ENCODE measurements around the gene PRRG1. TPM values are rescaled to one million over a fixed set of nuclear protein-coding genes. Genes with fewer than 3 reads are reported as not detected.
A peak's percentile ranks its signal among the peaks of the same experiment; 100 is the strongest.

Gene PRRG1
- total and polyA plus RNA-seq, 2 donors, result 1.3 to 2.1 TPM

DNA sequence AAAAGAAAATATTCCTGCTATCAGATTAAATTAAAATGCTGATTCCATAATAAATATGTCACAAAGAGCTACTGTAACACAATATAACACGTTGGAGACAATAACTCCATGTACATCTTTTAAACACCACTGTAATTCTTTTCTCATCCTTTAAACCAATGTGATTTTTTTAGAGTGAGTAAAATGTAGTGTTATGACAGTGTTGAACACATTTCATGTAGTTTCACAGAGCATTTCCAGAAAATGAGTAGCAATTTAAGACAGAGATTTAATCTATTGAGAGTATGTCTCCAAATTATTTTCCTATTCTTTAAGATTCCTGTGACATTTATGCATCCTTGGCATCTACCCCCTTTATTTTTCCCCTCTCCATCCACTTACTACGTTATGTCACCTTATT is 17.1 kb upstream of the PRRG1 start:
- DNase-seq (ENCODE audit: low read depth in 6 of 9, low spot score in 9 of 9), result no peak

DNA sequence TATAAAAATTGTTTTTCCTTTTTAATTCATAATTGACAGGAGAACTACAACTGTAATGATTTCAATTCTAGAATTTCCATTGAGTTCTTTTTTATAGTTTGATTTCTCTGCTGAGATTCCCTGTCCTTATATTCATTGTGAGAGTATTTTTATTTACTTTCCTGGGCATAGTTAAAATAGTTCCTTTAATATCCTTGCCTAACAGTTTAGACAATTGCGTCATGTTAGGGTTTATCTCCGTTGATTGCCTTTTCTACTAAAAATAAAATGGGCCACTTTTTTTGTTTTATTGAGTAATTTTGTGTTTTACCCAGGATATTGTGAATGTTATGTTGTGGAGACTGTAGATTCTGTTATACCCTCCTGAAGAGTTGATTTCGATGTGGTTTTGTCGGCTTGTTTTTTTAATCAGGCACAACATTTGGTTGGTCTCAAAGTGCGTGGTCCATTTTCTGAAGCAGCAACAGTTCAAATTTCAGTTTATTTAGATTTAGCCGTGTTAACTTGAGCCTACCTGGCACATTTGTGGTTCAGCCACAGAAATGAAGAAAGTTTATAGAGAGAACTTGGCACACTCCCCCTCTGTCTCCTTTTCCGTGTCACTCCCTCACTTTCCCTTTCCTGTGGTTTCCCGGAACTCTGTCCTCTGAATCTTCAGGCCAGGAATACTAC is 16.0 kb upstream of the PRRG1 start:
- no peaks in the 10 kb centered on the region for H3K4me1 ChIP-seq (ENCODE audit: control insufficient read depth in 2 of 2, insufficient read depth in 2 of 2, low read length in 2 of 2)
- no peak overlapping the region for H3K27ac ChIP-seq (ENCODE audit: low read depth in 1 of 2, low read length in 1 of 2)
- 95% methylated on average over 8 of the region's 8 CpGs for WGBS
- H3K36me3 ChIP-seq (ENCODE audit: control insufficient read depth in 2 of 2, insufficient read depth in 2 of 2, low read length in 1 of 2), result no peaks in the 10 kb centered on the region
- no peak for DNase-seq (ENCODE audit: low read depth in 6 of 9, low spot score in 9 of 9)
- no peaks in the 10 kb centered on the region for H3K9me3 ChIP-seq (ENCODE audit: control insufficient read depth in 2 of 2, insufficient read depth in 1 of 2, low read length in 1 of 2)
- H3K27me3 ChIP-seq (ENCODE audit: control insufficient read depth in 2 of 2, insufficient read depth in 1 of 2, low read length in 1 of 2), result no peaks in the 10 kb centered on the region
- no peak overlapping the region for H3K4me3 ChIP-seq (ENCODE audit: low read length in 2 of 2)

More for the DNA sequence above, 17.1 kb upstream of the PRRG1 start:
- 80% methylated on average over 2 of the region's 2 CpGs for WGBS
- Histone ChIP-seq H3K36me3 (ENCODE audit: control insufficient read depth in 2 of 2, insufficient read depth in 2 of 2, low read length in 1 of 2) (no peaks in the 10 kb centered on the region), H3K27me3 (ENCODE audit: control insufficient read depth in 2 of 2, insufficient read depth in 1 of 2, low read length in 1 of 2) (no peaks in the 10 kb centered on the region), H3K4me1 (ENCODE audit: control insufficient read depth in 2 of 2, insufficient read depth in 2 of 2, low read length in 2 of 2) (no peaks in the 10 kb centered on the region), H3K4me3 (ENCODE audit: low read length in 2 of 2) (no peak overlapping the region), H3K9me3 (ENCODE audit: control insufficient read depth in 2 of 2, insufficient read depth in 1 of 2, low read length in 1 of 2) (no peaks in the 10 kb centered on the region), H3K27ac (ENCODE audit: low read depth in 1 of 2, low read length in 1 of 2) (no peak overlapping the region)

DNA sequence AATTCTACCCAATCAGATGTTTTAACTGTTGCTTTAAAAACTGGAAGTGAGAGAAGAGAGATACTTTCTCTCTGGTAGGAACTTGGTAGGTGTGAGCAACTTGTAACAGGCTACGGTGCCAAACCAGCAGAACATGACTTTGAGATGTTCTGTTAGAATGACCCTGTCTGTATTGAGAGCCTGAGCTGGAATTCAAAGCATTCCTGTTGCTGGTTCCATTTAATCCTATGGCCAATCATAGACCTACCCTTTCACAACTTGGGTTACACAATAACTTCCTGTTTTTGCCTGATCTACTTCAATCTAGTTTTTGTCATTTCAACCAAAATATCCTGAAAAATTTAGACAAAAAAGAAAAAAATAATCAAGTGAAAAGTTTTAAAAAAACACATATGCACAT is 1.7 kb upstream of the PRRG1 start:
- Histone ChIP-seq H3K4me1 (ENCODE audit: control insufficient read depth in 2 of 2, insufficient read depth in 2 of 2, low read length in 2 of 2) (no peaks in the 10 kb centered on the region), H3K27me3 (ENCODE audit: control insufficient read depth in 2 of 2, insufficient read depth in 1 of 2, low read length in 1 of 2) (peaks cover 0 to 26% of the 10 kb centered on the region in 2 donors), H3K27ac (ENCODE audit: low read depth in 1 of 2, low read length in 1 of 2) (no peak overlapping the region), H3K4me3 (ENCODE audit: low read length in 2 of 2) (no peak overlapping the region), H3K9me3 (ENCODE audit: control insufficient read depth in 2 of 2, insufficient read depth in 1 of 2, low read length in 1 of 2) (peaks cover 0 to 1% of the 10 kb centered on the region in 2 donors), H3K36me3 (ENCODE audit: control insufficient read depth in 2 of 2, insufficient read depth in 2 of 2, low read length in 1 of 2) (no peaks in the 10 kb centered on the region)
- no peak for DNase-seq (ENCODE audit: low read depth in 6 of 9, low spot score in 9 of 9)
- 85% methylated on average over 1 of the region's 1 CpG for WGBS

DNA sequence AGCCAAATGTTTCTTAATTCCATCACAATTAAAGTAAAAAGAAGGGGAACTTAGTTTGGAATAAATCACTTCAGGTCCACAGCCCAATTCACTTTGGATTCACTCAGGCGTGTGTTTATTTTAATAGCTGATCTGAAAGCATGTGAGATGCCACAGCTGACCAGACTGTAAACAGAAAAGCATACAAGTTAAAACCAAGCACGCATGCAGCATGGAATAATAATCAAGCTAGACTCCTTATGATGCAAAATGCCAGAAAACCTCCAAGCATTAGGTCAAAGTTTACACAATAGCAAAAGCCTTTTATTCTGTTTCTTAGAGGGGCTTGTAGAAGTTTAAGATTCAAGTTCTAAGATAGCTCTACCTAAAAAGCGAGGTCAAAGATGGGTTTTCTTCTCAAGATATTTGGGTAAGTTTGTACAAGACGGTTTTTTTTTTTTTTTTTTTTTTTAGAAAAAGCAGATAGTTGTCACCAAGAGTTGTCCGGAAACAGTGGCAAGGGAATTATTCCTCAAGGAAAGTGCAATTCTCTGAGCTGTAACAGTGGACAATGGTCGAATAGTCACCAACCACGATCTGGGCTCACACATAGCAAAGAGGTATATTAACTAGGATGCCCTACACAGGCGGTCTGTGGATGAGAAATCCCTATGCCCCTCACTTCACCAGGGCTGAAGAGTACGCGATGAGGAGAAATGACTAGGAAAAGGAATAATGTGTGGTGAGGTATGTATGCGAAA is 763 bp upstream of the PRRG1 start:
- no peaks in the 10 kb centered on the region for H3K4me1 ChIP-seq (ENCODE audit: control insufficient read depth in 2 of 2, insufficient read depth in 2 of 2, low read length in 2 of 2)
- no peaks in the 10 kb centered on the region for H3K36me3 ChIP-seq (ENCODE audit: control insufficient read depth in 2 of 2, insufficient read depth in 2 of 2, low read length in 1 of 2)
- 62% methylated on average over 11 of the region's 11 CpGs for WGBS
- H3K27ac ChIP-seq (ENCODE audit: low read depth in 1 of 2, low read length in 1 of 2), result peak overlapping the region in 1 of 2 donors; percentile 18
- no peak for DNase-seq (ENCODE audit: low read depth in 6 of 9, low spot score in 9 of 9)
- peaks cover 0 to 1% of the 10 kb centered on the region in 2 donors for H3K9me3 ChIP-seq (ENCODE audit: control insufficient read depth in 2 of 2, insufficient read depth in 1 of 2, low read length in 1 of 2)
- peaks cover 0 to 26% of the 10 kb centered on the region in 2 donors for H3K27me3 ChIP-seq (ENCODE audit: control insufficient read depth in 2 of 2, insufficient read depth in 1 of 2, low read length in 1 of 2)
- no peak overlapping the region for H3K4me3 ChIP-seq (ENCODE audit: low read length in 2 of 2)

DNA sequence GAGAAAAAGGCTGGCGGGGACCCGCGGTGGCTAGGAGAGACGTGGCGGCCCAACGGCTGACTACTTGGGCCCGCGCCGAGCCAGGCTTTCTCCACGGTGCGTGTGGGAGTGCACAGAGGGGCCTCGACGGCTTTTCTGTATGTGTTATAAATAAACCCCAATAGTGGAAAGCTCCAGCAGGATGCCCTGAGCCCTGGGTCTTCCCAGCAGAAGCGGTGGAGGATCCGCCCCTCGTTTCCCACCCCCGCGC is 268 bp upstream of the PRRG1 start:
- no peaks in the 10 kb centered on the region for H3K4me1 ChIP-seq (ENCODE audit: control insufficient read depth in 2 of 2, insufficient read depth in 2 of 2, low read length in 2 of 2)
- H3K27me3 ChIP-seq (ENCODE audit: control insufficient read depth in 2 of 2, insufficient read depth in 1 of 2, low read length in 1 of 2), result peaks cover 0 to 26% of the 10 kb centered on the region in 2 donors
- WGBS, result 5% methylated on average over 18 of the region's 18 CpGs
- no peak for DNase-seq (ENCODE audit: low read depth in 6 of 9, low spot score in 9 of 9)
- H3K36me3 ChIP-seq (ENCODE audit: control insufficient read depth in 2 of 2, insufficient read depth in 2 of 2, low read length in 1 of 2), result no peaks in the 10 kb centered on the region
- peak overlapping the region in 1 of 2 donors; percentile 25 for H3K4me3 ChIP-seq (ENCODE audit: low read length in 2 of 2)
- peak overlapping the region in 1 of 2 donors; percentile 18 for H3K27ac ChIP-seq (ENCODE audit: low read depth in 1 of 2, low read length in 1 of 2)
- peaks cover 0 to 1% of the 10 kb centered on the region in 2 donors for H3K9me3 ChIP-seq (ENCODE audit: control insufficient read depth in 2 of 2, insufficient read depth in 1 of 2, low read length in 1 of 2)

DNA sequence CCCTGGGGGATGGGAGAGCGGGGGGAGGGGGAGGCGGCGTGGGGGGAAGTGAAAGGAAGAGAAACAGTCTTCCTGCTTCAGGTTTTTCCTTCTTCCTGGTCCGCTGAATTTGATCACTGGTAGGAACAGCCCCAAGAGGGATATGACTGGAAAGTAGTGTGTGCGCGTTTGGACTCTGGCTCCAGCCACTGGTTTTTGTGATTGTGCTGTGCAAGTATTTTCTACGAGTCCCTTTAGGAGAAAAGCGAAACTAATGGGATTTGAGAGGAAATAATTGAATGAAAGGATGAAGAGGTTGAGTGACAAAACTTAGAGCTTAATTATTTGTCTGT is 836 bp downstream of the PRRG1 start:
- Histone ChIP-seq H3K36me3 (ENCODE audit: control insufficient read depth in 2 of 2, insufficient read depth in 2 of 2, low read length in 1 of 2) (no peaks in the 10 kb centered on the region), H3K9me3 (ENCODE audit: control insufficient read depth in 2 of 2, insufficient read depth in 1 of 2, low read length in 1 of 2) (peaks cover 0 to 1% of the 10 kb centered on the region in 2 donors), H3K27me3 (ENCODE audit: control insufficient read depth in 2 of 2, insufficient read depth in 1 of 2, low read length in 1 of 2) (peaks cover 0 to 26% of the 10 kb centered on the region in 2 donors), H3K27ac (ENCODE audit: low read depth in 1 of 2, low read length in 1 of 2) (no peak overlapping the region), H3K4me3 (ENCODE audit: low read length in 2 of 2) (peak overlapping the region in 1 of 2 donors; percentile 25), H3K4me1 (ENCODE audit: control insufficient read depth in 2 of 2, insufficient read depth in 2 of 2, low read length in 2 of 2) (no peaks in the 10 kb centered on the region)
- no peak for DNase-seq (ENCODE audit: low read depth in 6 of 9, low spot score in 9 of 9)
- 7% methylated on average over 6 of the region's 8 CpGs for WGBS

DNA sequence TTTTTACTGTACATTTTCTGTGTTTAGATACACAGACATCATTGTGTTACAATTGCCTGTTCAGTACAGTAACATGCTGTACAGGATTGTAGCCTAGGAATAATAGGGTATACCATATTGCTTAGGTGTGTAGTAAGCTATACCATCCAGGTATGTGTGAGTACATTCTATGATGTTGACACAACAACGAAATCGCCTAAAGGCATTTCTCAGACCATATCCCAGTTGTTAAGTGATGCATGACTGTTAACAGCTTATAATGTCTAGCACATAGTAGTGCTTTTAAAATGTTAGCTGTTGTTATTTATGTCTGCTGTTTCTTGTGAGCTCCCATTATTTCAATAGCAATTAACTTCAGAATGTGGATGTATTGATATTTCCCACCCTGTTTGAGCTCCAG is 4.5 kb downstream of the PRRG1 start:
- peaks cover 0 to 18% of the 10 kb centered on the region in 2 donors for H3K27me3 ChIP-seq (ENCODE audit: control insufficient read depth in 2 of 2, insufficient read depth in 1 of 2, low read length in 1 of 2)
- 95% methylated on average over 2 of the region's 2 CpGs for WGBS
- no peak overlapping the region for H3K27ac ChIP-seq (ENCODE audit: low read depth in 1 of 2, low read length in 1 of 2)
- H3K9me3 ChIP-seq (ENCODE audit: control insufficient read depth in 2 of 2, insufficient read depth in 1 of 2, low read length in 1 of 2), result peaks cover 0 to 1% of the 10 kb centered on the region in 2 donors
- no peaks in the 10 kb centered on the region for H3K36me3 ChIP-seq (ENCODE audit: control insufficient read depth in 2 of 2, insufficient read depth in 2 of 2, low read length in 1 of 2)
- no peak for DNase-seq (ENCODE audit: low read depth in 6 of 9, low spot score in 9 of 9)
- H3K4me3 ChIP-seq (ENCODE audit: low read length in 2 of 2), result no peak overlapping the region
- no peaks in the 10 kb centered on the region for H3K4me1 ChIP-seq (ENCODE audit: control insufficient read depth in 2 of 2, insufficient read depth in 2 of 2, low read length in 2 of 2)

DNA sequence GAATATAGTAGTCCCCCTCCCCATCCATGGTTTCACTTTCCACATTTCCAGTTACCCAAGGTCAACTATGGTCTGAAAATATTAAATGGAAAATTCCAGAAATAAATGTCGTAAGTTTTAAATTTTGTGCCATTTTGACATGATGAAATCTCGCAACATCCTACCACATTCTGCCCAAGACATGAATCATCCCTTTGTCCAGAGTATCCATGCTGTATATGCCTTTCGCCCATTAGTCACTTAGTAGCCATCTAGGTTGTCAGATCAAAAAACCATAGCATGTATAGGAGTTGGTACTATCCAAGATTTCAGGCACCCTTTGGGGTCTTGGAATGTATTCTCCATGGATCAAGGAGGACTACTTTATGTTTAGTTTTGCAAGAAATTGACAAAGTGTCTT is 8.3 kb downstream of the PRRG1 start:
- Histone ChIP-seq H3K9me3 (ENCODE audit: control insufficient read depth in 2 of 2, insufficient read depth in 1 of 2, low read length in 1 of 2) (no peaks in the 10 kb centered on the region), H3K27me3 (ENCODE audit: control insufficient read depth in 2 of 2, insufficient read depth in 1 of 2, low read length in 1 of 2) (no peaks in the 10 kb centered on the region), H3K4me1 (ENCODE audit: control insufficient read depth in 2 of 2, insufficient read depth in 2 of 2, low read length in 2 of 2) (no peaks in the 10 kb centered on the region), H3K36me3 (ENCODE audit: control insufficient read depth in 2 of 2, insufficient read depth in 2 of 2, low read length in 1 of 2) (no peaks in the 10 kb centered on the region), H3K27ac (ENCODE audit: low read depth in 1 of 2, low read length in 1 of 2) (no peak overlapping the region), H3K4me3 (ENCODE audit: low read length in 2 of 2) (no peak overlapping the region)
- no peak for DNase-seq (ENCODE audit: low read depth in 6 of 9, low spot score in 9 of 9)
- 97% methylated on average over 3 of the region's 3 CpGs for WGBS

DNA sequence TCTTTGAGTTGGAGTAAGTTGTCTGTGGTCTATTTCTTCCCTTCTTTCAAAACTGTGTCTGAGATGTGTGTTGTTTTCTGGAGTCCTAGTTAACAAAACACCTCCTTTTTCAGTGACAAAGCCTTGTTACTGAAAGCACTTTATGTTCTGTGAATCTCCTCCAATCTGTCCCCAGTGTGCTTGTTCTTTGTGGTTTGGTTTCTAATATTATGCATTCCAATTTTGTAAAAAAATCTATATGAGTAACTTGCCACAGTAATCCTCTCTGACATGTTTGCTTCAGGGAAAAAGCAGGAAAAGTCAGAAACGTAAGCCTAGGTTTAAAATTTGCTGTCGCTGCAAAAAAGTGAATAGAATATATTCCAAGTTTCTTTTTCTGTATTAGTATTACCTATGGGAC is 12.4 kb downstream of the PRRG1 start:
- 87% methylated on average over 2 of the region's 2 CpGs for WGBS
- H3K9me3 ChIP-seq (ENCODE audit: control insufficient read depth in 2 of 2, insufficient read depth in 1 of 2, low read length in 1 of 2), result no peaks in the 10 kb centered on the region
- no peak overlapping the region for H3K27ac ChIP-seq (ENCODE audit: low read depth in 1 of 2, low read length in 1 of 2)
- no peaks in the 10 kb centered on the region for H3K36me3 ChIP-seq (ENCODE audit: control insufficient read depth in 2 of 2, insufficient read depth in 2 of 2, low read length in 1 of 2)
- no peaks in the 10 kb centered on the region for H3K4me1 ChIP-seq (ENCODE audit: control insufficient read depth in 2 of 2, insufficient read depth in 2 of 2, low read length in 2 of 2)
- H3K4me3 ChIP-seq (ENCODE audit: low read length in 2 of 2), result no peak overlapping the region
- H3K27me3 ChIP-seq (ENCODE audit: control insufficient read depth in 2 of 2, insufficient read depth in 1 of 2, low read length in 1 of 2), result no peaks in the 10 kb centered on the region
- DNase-seq (ENCODE audit: low read depth in 6 of 9, low spot score in 9 of 9), result no peak
